Activated naive CD4-positive, alpha-beta T cell treated with anti-CD3 and anti-CD28 coated beads, Interleukin-2, amount 10 ng/mL, durations not matched to agents 7 days and 5 days (primary cell): ENCODE measurements around the gene PALM2AKAP2.

Experiments used
- CTCF ChIA-PET: fragments of 350-600 bp; sonication (Branson Sonifier 250); formaldehyde crosslinking; loops from one replicate; lab custom pipeline; 2021; ENCODE audit warnings: antibody characterized with exemption; lab: Charles Lee
- DNase-seq: peaks from one replicate; pipeline ENCODE4 v3.0.0-alpha.2; 2020
- H3K27ac Mint-ChIP-seq: one replicate; pipeline ENCODE4 v1.8.0; 2021; ENCODE audit warnings: mild to moderate bottlenecking, moderate library complexity, mixed read lengths
- H3K27me3 Mint-ChIP-seq: one replicate; pipeline ENCODE4 v1.8.0; 2021; ENCODE audit warnings: mild to moderate bottlenecking, mixed read lengths
- H3K36me3 Mint-ChIP-seq: one replicate; pipeline ENCODE4 v1.8.0; 2021; ENCODE audit warnings: mixed read lengths
- H3K4me1 Mint-ChIP-seq: one replicate; pipeline ENCODE4 v1.8.0; 2021; ENCODE audit warnings: mixed read lengths
- H3K4me3 Mint-ChIP-seq: one replicate; pipeline ENCODE4 v1.8.0; 2021; ENCODE audit warnings: mild to moderate bottlenecking, moderate library complexity, mixed read lengths
- H3K9me3 Mint-ChIP-seq: one replicate; pipeline ENCODE4 v1.8.0; 2021; ENCODE audit warnings: mixed read lengths

Gene PALM2AKAP2

DNA sequence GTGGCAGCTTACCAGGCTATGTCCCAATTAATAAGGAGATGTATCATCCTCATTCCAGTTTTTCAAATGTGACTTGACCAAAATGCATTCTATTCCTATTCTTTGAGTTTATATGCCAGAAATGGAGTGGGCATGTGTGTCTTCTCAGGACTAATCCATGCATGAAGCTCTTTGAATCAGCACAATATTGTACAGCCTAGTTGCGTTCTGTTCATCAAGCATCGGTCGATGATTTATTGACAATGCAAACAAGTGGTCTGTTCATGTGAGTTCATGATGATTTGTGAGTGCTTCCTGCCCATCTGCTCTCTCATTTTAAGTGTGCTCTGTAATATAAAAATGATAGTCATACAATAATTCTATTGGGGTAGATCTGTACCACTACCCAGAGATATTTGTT is 48.3 kb downstream of the PALM2AKAP2 start:
- no peak overlapping the region for H3K27ac Mint-ChIP-seq
- H3K4me1 Mint-ChIP-seq, result no peaks in the 10 kb centered on the region
- no peaks in the 10 kb centered on the region for H3K9me3 Mint-ChIP-seq
- DNase-seq, result no peak
- H3K4me3 Mint-ChIP-seq, result no peak overlapping the region
- peaks cover 7% of the 10 kb centered on the region for H3K27me3 Mint-ChIP-seq
- H3K36me3 Mint-ChIP-seq, result no peaks in the 10 kb centered on the region
- CTCF ChIA-PET, result interaction anchor here (0.6 to 1.6 kb wide), 2 partner anchors 11 to 427 kb away, joined by 3 to 5 read pairs; no protein-coding TSS in a partner anchor
